Brain microvascular endothelial cell (primary cell): ENCODE results near the gene ENC1.

Experiments used
- DNase-seq: peaks from one replicate; pipeline ENCODE4 v3.0.0-alpha.2; 2020
- H3K27ac ChIP-seq: fragments of 250-450 bp; sonication (Bioruptor Pico); 2 replicates; pipeline ENCODE4 v1.5.1; 2020; ENCODE audit warnings: mild to moderate bottlenecking, moderate library complexity
- H3K27me3 ChIP-seq: fragments of 250-450 bp; sonication (Bioruptor Pico); replicated peaks from 2 replicates; pipeline ENCODE4 v1.5.1; 2020; ENCODE audit warnings: mild to moderate bottlenecking
- H3K36me3 ChIP-seq: fragments of 250-450 bp; sonication (Bioruptor Pico); replicated peaks from 2 replicates; pipeline ENCODE4 v1.5.1; 2020; ENCODE audit warnings: mild to moderate bottlenecking
- H3K4me3 ChIP-seq: 2 replicates; pipeline ENCODE4 v1.5.1; 2011; ENCODE audit warnings: low read depth, mild to moderate bottlenecking, control low read depth, low read length, moderate library complexity
- CTCF ChIP-seq: IDR thresholded peaks from 2 replicates; pipeline ENCODE4 v1.5.1; 2011; ENCODE audit warnings: low read depth, mild to moderate bottlenecking, moderate library complexity, low read length, control low read depth, inconsistent platforms; ENCODE audit errors: missing control alignments
- in situ Hi-C: cut with HindIII; loops from 2 replicates; pipeline ENCODE4 v1.10.0; 2017; ENCODE audit warnings: low sequenced_read_pairs, low pct_ligation_motif_present

The ENC1 gene

GRCh38 chr5:74586856-74587255 lies 53.7 kb downstream of the ENC1 start:
- in situ Hi-C loops, result no loop called here
- no peaks in the 10 kb centered on the region for H3K36me3 ChIP-seq

DNA sequence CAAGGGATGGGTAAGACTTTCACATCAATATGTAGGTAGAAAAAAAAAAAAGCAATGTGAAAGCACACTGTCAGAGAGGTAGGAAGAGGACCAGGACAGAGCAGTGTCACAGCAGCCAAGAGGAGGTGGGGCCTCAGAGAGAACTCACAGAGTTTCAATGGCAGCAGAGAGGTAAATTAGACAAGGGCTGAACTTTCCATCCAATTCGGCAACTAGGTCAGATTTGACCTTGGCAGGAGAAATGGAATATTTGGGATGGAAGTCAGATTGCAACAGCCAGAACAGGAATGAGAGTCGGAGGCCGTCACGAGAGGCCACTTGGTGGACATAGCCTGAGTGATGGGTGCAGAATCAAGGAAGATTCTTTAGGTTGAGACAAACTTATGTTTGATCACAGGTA lies 57.7 kb downstream of the ENC1 start:
- DNase-seq, result no peak
- Histone ChIP-seq H3K27me3 (no peaks in the 10 kb centered on the region), H3K4me3 (no peak overlapping the region), H3K27ac (no peak overlapping the region), H3K36me3 (no peaks in the 10 kb centered on the region)
- TF ChIP-seq CTCF, result no peak
- in situ Hi-C loops, result no loop called here

More at GRCh38 chr5:74586856-74587255, 53.7 kb downstream of the ENC1 start:
- H3K4me3 ChIP-seq, result no peak overlapping the region
- DNase-seq, result no peak
- no peaks in the 10 kb centered on the region for H3K27me3 ChIP-seq
- no peak for TF ChIP-seq CTCF
- H3K27ac ChIP-seq, result no peak overlapping the region

DNA sequence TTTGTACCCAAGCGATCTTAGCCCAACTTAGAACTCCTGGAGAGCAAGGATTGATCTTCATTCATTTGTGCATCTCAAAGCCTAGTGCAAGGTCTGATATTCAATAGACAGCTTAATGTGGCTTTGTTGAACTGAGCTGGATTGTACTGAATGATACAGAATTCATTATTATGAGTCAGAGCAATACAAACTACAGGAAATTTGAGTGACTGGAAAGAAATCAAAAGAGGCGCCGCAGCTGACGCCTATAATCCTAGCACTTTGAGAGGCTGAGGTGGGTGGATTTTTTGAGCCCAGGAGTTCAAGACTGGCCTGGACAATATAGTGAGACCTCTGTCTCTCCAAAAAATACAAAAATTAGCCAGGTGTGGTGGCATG lies 58.6 kb downstream of the ENC1 start:
- no peak for TF ChIP-seq CTCF
- Histone ChIP-seq H3K27ac (no peak overlapping the region), H3K27me3 (no peaks in the 10 kb centered on the region), H3K4me3 (no peak overlapping the region), H3K36me3 (no peaks in the 10 kb centered on the region)
- DNase-seq, result no peak
- in situ Hi-C loops, result no loop called here

- Histone ChIP-seq H3K27me3 (no peaks in the 10 kb centered on the region), H3K4me3 (no peak overlapping the region), H3K36me3 (no peaks in the 10 kb centered on the region), H3K27ac (no peak overlapping the region)
- DNase-seq, result no peak
- TF ChIP-seq CTCF, result no peak
- in situ Hi-C loops, result no loop called here
These were observed 59.8 kb downstream of the ENC1 start for GRCh38 chr5:74580729-74581109.

DNA sequence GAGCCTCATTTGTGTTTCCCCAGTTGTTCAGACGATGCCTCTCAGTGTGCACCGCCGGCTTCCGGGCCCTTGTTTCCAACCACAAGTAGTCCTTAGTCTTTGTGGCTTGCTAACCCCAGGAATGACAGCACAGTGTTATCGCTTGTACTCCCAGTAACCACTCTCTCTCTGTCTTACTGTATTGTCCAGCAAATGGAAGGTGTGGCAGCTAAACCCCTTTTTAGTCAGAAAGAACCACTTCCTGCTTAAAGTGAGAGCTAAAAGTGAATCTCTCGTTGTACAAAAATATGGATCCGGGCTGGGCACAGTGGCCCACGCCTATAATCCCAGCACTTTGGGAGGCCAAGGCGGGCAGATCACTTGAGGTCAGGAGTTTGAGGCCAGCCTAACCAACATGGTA lies 61.3 kb downstream of the ENC1 start:
- peak; percentile 67 for DNase-seq
- Histone ChIP-seq H3K36me3 (no peaks in the 10 kb centered on the region), H3K4me3 (no peak overlapping the region), H3K27me3 (no peaks in the 10 kb centered on the region), H3K27ac (peak overlapping the region; percentile 10)
- TF ChIP-seq CTCF, result no peak
- in situ Hi-C loops, result no loop called here

- no peak for TF ChIP-seq CTCF
- in situ Hi-C loops, result no loop called here
- no peak overlapping the region for H3K4me3 ChIP-seq
- no peaks in the 10 kb centered on the region for H3K36me3 ChIP-seq
- H3K27ac ChIP-seq, result no peak overlapping the region
- no peaks in the 10 kb centered on the region for H3K27me3 ChIP-seq
- no peak for DNase-seq
These were observed 62.0 kb downstream of the ENC1 start for GRCh38 chr5:74578356-74579044.
